Measurements from ENCODE around the gene HTR1E. TPM values are rescaled to one million over a fixed set of nuclear protein-coding genes. Genes with fewer than 3 reads are reported as not detected.

HTR1E gene
- total and polyA plus RNA-seq, 9 of the 15 experiments (the other 6 are each of a cell fraction or from before 2014, with no cell fraction given), result not detected

DNA sequence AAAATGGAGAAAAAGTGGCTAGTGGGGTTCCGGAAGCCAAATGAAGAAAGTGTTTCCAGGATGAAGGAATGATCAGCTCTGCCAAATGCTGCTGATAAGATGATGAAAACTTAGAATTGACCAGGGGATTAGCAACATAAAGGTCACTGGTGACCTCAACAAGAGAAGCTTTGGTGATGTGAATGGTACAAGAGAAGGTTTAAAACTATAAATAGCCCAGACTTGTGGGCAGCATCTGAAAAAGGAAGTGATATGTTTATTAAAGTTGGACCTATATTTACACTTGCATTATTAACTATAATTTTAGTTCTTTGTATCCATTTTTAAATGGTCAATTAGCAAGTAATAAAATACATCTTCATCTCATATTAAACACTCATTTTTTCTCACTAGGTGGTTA lies 112.5 kb downstream of the HTR1E start:
- in situ Hi-C loops (cut with MboI) (no loop called here), intact Hi-C loops (cut with micrococcal nuclease) (no loop called here)
- ATAC-seq (no peak), DNase-seq (ENCODE audit: extremely low read depth in 1 of 4, low spot score in 3 of 4) (no peak), FAIRE-seq (no peak)
- no peaks in the 10 kb centered on the region for H3K9me3 ChIP-seq (replicated peaks; ENCODE audit: control insufficient read depth, insufficient read depth, low read depth, low read length)
- H2AFZ ChIP-seq (ENCODE audit: low read depth, low read length), result no peak overlapping the region
- no peak overlapping the region for H3K4me3 ChIP-seq
- POLR2A ChIA-PET, result no interaction called here
- H3K9me1 ChIP-seq (ENCODE audit: control insufficient read depth, insufficient read depth, low read length), result no peaks in the 10 kb centered on the region
- H3K27ac ChIP-seq (ENCODE audit: extremely low read depth, low read depth, low read length), result no peak overlapping the region
- 8% methylated on average over 1 of the region's 1 CpG for WGBS (ENCODE audit: insufficient coverage, low coverage, missing lambda C conversion rate)
- no peak overlapping the region for H3K4me2 ChIP-seq (ENCODE audit: insufficient read depth, low read length)
- H3K79me2 ChIP-seq (ENCODE audit: control insufficient read depth, insufficient read depth, low read length), result no peaks in the 10 kb centered on the region
- no peaks in the 10 kb centered on the region for H3K36me3 ChIP-seq (ENCODE audit: control insufficient read depth, insufficient read depth, low read length)
- no peaks in the 10 kb centered on the region for H3K27me3 ChIP-seq (ENCODE audit: control insufficient read depth in 2 of 2, insufficient read depth in 2 of 2, low read length in 2 of 2)
- CTCF ChIA-PET (ENCODE audit: low intra/inter-chr PET ratio), result no interaction called here
- TF ChIP-seq ESRRA (IDR thresholded peaks at IDR 0.05; ENCODE audit: borderline replicate concordance, low read depth) (no peak), MAFG (tag; conservative IDR thresholded peaks at IDR 0.05) (no peak), SRSF7 (optimal IDR thresholded peaks at IDR 0.05; ENCODE audit: low read depth, low read length) (no peak), POU5F1 (IDR thresholded peaks at IDR 0.05; ENCODE audit: borderline replicate concordance, low read depth, low read length, partially characterized antibody) (no peak), OTX1 (CRISPR knock-in tag; IDR thresholded peaks at IDR 0.05) (no peak), TFAM (CRISPR knock-in tag; conservative IDR thresholded peaks at IDR 0.05) (no peak), GMEB1 (CRISPR knock-in tag; IDR thresholded peaks at IDR 0.05) (no peak)
- BruUV-seq (replicated peaks), result no TSS peak
- no peaks in the 10 kb centered on the region for H4K20me1 ChIP-seq (replicated peaks; ENCODE audit: control insufficient read depth, insufficient read depth, low read length)
- H3K4me1 ChIP-seq (replicated peaks in 1 of 2; ENCODE audit: control insufficient read depth in 2 of 2, insufficient read depth in 2 of 2, low read length in 2 of 2), result no peaks in the 10 kb centered on the region
- no peak overlapping the region for H3K9ac ChIP-seq (ENCODE audit: insufficient read depth in 1 of 2, low read depth in 2 of 2, low read length in 2 of 2)
